ENCODE measurements around the gene SERPINA12.

GRCh38 chr14:94494085-94494484, 15.2 kb downstream of the SERPINA12 start:
- no peak for TF ChIP-seq CTCF (IDR thresholded peaks at IDR 0.05; ENCODE audit: low read depth, low read length, poor library complexity, severe bottlenecking)
- TF ChIP-seq EZH2phosphoT487 (IDR thresholded peaks at IDR 0.05; ENCODE audit: borderline replicate concordance, low read length) = no peak
